Measurements from ENCODE around the gene SEL1L3. TPM values are rescaled to one million over a fixed set of nuclear protein-coding genes. Genes with fewer than 3 reads are reported as not detected.

SEL1L3 gene
- total RNA-seq, 1 donor from 2014 or later = 3.9 TPM

GRCh38 chr4:25860586-25861279 is 2.1 kb downstream of the SEL1L3 start:
- no peak for DNase-seq (ENCODE audit: missing footprints)
- ATAC-seq = no peak
- intact Hi-C loops (cut with DNase I) = no loop called here

DNA sequence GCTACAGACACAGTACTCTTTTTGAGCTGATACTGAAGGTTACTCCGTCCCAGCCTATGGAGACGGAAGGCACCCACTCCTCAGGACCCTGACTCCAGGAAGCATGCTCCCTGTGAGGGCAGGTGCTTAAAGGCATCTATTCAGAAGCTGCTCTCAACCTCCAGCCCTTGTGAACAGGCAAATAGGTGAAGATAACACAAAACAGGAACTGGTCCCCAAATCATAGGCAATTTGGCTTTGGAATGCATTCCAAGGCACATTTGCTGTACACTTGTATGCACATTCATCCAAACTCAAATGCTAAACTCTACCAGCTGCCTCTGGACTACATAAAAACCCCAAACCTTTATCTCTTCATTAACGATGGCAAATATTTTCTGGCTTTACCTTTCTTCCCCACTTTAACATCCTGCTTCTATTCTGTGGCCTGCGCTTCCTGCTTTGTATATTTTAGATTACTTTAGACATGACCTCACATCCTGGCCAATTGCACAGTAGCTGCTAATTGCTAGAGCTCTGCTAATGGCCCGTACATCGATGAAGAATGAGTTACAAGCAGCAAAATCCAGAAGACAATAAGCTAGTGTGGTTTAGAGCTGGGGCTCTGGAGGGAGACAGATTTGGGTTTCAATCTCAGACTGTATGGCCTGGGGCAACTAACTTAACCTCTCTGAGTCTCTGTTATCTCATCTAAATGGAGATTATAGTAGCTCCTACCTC is 3.2 kb downstream of the SEL1L3 start:
- ATAC-seq = no peak
- intact Hi-C loops (cut with DNase I) = no loop called here
- no peak for DNase-seq (ENCODE audit: missing footprints)

GRCh38 chr4:25857851-25858400 is 4.9 kb downstream of the SEL1L3 start:
- DNase-seq (ENCODE audit: missing footprints) (no peak), ATAC-seq (no peak)
- intact Hi-C loops (cut with DNase I) = no loop called here

GRCh38 chr4:25857403-25857802 is 5.4 kb downstream of the SEL1L3 start:
- no peak for DNase-seq (ENCODE audit: missing footprints)
- no peak for ATAC-seq
- intact Hi-C loops (cut with DNase I) = no loop called here

- intact Hi-C loops (cut with DNase I) = no loop called here
- DNase-seq (ENCODE audit: missing footprints) (no peak), ATAC-seq (no peak)
Observed at GRCh38 chr4:25856756-25857155, 6.0 kb downstream of the SEL1L3 start.

GRCh38 chr4:25852103-25852502 is 10.7 kb downstream of the SEL1L3 start:
- ATAC-seq (no peak), DNase-seq (ENCODE audit: missing footprints) (no peak)
- intact Hi-C loops (cut with DNase I) = no loop called here

DNA sequence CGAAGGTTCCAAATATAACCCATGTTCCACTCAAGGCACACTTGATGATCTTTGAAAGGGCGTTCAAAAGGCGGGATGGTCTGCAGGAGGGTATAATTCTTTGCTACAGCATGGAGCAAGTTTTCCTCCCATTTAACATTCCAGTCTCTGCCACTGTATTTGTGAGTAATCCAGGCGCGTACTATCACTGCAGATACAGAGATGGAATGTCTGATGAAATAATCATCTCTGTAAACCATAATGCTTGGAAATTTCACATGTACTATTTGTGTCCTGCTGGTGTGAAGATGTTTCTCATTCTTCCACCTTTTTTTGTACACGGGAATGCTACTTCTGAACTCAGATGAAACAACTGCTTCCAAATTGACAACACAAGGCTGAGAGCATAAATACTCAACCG is 15.5 kb downstream of the SEL1L3 start:
- DNase-seq (ENCODE audit: missing footprints) (no peak), ATAC-seq (no peak)
- intact Hi-C loops (cut with DNase I) = no loop called here

DNA sequence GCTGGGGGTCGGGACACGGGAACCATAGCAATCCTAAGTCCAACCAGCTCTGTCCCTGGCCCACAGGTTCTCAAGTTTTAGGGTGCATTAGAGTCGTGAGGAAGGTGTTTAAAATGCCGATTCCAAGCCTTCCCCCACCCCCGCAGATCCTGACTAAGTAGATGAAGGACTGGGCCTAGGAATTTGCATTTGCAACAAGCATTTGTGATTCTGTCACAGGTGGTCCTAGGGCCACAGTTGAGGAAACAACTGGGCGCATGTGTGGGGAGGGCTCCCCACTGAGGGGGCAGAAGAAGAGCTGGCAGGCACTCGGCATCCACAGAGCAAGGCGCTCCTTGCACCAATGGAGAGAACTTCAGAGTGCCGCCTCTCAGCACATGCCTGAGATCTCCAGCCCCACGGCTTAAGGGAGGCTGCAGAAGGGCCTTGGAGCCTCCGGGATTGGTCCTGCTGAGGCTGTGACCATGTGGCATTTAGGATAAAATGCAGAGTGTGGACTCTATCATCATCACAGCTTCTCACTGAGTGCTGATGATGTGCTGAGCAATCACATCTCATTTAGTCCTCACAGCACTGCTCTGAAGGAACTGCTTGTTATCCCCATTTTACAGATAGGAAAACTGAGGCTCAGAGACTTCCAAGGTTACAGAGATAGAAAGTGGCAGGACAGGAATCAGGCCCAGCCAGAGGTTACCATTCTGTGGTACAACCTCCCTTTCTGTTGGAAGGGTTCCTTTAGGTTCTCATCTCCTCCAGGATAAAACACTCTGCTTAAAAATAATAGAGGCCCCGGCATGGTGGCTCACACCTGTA is 16.7 kb downstream of the SEL1L3 start:
- intact Hi-C loops (cut with DNase I) = no loop called here
- ATAC-seq = no peak
- no peak for DNase-seq (ENCODE audit: missing footprints)

DNA sequence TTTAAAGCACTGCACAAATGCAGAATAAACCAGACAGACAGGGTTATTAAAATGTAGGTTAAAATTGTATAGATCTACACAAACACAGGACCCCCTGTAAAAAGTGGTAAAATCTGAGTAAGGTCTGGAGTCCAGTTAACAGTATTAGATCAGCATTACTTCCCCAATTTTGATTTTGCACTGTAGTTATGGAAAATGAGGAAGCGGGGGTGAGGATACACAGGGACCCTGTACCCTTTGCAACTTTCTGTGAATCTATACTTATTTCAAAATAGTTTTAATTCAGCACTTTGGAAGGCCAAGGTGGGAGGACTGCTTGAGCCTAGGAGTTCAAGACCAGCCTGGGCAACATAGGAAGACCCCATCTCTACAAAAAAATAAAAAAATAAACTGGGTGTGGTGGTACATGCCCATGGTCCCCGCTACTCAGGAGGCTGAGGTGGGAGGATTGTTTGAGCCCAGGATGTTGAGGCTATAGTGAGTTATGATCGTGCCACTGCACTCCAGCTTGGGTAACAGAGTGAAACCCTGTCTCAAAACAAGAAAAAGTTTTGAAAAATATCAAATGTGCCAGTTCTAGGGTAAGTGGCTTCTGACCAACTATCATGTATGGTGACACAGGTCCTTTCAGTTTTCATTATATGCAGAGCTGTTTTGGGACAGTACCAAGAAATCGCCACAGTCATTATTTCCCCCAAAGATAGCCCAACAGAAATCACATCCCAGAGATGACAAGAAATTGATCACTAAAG is 17.7 kb downstream of the SEL1L3 start:
- ATAC-seq (no peak), DNase-seq (ENCODE audit: missing footprints) (no peak)
- intact Hi-C loops (cut with DNase I) = no loop called here

GRCh38 chr4:25843340-25844097 is 19.3 kb downstream of the SEL1L3 start:
- no peak for DNase-seq (ENCODE audit: missing footprints)
- intact Hi-C loops (cut with DNase I) = no loop called here
- ATAC-seq = peak; percentile 71

DNA sequence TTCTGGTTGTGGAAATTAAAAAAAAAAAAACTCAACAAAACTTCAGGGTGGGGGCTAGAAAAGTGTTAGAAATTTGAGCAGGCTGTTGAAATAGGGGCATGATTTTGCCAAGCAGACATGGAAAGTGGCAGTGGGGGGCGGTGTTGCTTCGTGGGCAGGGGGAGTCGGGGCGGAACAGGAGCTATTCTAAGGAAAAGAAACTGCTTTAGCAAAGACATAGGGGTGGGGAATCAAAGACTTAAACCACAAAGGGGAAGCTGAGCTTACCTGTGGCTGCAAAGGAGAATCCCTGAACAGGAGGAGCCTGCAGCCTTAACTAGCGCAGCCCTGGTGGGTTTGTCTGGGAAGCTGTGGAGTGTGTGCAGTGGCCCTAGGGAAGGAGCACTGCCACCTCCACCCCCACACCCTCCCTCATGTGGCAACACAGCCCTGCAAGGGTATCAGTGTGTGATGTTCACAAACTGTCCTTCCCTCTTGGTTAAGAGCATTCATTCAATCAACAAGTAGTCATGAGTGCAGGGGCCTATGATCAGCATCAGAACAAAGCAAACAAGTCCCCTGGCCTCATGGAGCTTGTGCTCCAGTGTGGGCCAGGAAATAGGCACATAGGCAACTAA is 20.5 kb downstream of the SEL1L3 start:
- ATAC-seq (no peak), DNase-seq (ENCODE audit: missing footprints) (no peak)
- intact Hi-C loops (cut with DNase I) = no loop called here

GRCh38 chr4:25839687-25840086 is 23.1 kb downstream of the SEL1L3 start:
- DNase-seq (ENCODE audit: missing footprints) (no peak), ATAC-seq (no peak)
- intact Hi-C loops (cut with DNase I) = no loop called here

DNA sequence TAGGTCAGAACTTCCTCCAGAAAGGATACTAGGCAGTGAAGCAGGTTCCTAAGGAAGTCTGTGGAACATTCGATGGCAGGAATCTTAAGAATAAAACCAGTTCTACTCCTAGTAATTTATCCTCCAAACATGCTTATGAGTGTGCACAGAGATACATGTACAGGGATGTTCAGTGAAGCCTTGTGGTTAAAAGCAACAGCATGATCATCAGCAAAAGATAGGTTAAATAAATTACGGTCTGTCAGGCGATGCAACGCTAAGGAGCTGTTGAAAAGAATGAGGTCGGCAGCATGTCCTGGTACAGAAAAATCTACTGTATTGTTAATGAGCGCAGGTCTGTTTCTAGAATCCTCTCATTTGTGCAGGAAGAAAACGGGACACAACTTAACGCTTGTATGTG is 23.6 kb downstream of the SEL1L3 start:
- ATAC-seq (no peak), DNase-seq (ENCODE audit: missing footprints) (no peak)
- intact Hi-C loops (cut with DNase I) = no loop called here

- no peak for ATAC-seq
- DNase-seq (ENCODE audit: missing footprints) = no peak
- intact Hi-C loops (cut with DNase I) = no loop called here
Observed at GRCh38 chr4:25838526-25838925, 24.3 kb downstream of the SEL1L3 start.

GRCh38 chr4:25837107-25837506 is 25.7 kb downstream of the SEL1L3 start:
- intact Hi-C loops (cut with DNase I) = no loop called here
- DNase-seq (ENCODE audit: missing footprints) = no peak
- ATAC-seq = no peak

DNA sequence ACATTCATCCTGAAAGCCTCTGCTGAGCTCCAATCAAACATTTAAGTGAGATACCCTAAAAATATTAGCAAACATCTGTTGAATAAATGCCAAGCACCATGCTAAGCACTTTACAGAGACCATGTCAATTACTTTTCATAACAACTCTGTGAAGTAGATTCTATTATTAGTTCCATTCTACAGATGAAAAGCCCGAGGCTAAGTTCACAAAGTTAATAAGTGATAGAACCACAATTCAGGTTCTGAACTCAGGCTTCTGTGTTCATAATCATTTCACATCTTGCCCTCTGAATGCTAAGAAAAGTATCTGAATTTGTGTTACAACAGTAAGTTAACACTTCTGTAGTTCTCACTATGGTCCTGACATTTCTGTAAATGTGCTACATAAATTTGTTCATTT is 27.4 kb downstream of the SEL1L3 start:
- ATAC-seq = no peak
- intact Hi-C loops (cut with DNase I) = no loop called here
- DNase-seq (ENCODE audit: missing footprints) = no peak

- intact Hi-C loops (cut with DNase I) = no loop called here
- DNase-seq (ENCODE audit: missing footprints) (no peak), ATAC-seq (no peak)
Observed at GRCh38 chr4:25834411-25835107, 28.2 kb downstream of the SEL1L3 start.
